Measurements from ENCODE around the gene CDK14.
A peak's percentile ranks its signal among the peaks of the same experiment; 100 is the strongest.

The CDK14 gene

DNA sequence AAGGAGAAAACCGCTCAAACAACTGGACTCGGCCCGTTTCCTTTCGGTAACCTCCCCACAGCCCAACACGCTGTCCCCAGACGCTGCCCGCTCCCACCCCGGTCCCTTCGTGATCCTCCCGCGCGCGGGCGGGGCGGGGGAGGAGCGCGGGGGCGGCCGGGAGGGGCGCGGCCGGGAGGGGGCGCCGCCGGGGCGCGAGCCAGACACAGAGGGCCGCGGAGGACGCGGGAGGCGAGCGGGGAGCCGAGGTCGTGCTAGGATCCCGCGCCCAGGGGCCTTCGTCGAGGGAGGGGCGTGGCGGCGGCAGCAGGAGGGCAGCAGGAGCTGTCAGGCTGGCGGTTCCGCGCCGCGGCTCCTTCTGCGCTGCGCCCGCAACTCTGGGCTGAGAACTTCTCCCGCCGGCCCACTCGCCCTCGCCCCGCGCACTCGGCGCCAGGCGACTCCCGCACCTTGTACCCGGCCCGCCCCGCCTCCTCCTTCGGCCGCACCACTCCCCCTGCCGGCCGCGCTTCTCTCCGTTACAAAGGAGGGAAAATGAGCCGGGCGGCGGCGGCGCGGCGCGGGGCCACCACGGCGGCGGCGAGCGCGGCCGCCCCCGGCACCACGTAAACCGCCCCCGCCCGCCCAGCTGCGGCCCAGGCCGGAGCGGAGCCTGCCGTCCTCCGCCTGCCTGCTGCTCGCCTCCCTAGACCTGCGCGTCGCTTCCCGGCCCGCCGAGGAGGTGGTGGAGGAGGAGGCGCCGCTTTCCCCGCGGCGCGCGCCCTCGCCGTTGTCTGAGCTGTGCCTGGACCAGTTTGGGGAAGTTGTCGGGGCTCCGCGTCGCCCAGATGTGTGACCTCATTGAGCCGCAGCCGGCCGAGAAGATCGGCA lies at the start of gene CDK14:
Gene CDK14 (plus strand): TSS at position 521 of the 870 bp plus-strand sequence. CDS start 307 bp downstream, at position 828.
- peak; percentile 66 for DNase-seq

DNA sequence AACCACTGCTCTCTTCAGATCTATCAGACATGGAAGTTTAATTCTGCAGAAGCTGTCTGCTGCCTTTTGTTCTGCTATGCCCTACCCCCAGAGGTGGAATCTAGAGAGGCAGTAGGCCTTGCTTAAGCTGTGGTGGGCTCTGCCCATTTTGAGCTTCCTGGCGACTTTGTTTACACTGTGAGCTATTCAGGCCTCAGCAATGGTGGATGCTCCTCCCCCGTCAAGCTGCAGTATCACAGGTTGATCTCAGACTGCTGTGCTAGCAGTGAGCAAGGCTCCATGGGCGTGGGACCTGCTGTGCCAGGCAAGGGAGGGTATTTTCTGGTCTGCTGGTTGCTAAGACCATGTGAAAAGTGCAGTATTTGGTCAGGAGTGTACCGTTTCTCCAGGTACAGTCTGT lies 45.1 kb upstream of the CDK14 start:
- no peak for DNase-seq

DNA sequence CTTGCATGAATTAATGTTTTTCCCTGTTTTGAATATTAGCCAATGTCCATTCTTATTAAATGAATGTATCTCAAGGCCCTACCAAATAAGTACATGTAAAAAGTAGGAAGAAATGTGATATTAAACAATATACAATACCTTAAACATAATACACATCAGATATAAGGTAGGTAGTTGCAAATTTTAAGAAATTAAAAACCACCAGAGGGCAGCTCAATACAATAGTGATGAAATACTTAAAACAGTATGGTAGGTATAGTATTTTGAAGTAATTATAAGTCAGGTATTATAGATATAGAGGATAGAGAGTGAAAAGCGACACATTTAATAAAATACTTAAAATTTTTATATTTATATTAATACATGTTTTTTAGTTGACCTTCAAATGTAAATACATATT lies 43.6 kb upstream of the CDK14 start:
- no peak for DNase-seq

GRCh38 chr7:90560730-90561129 lies 35.4 kb upstream of the CDK14 start:
- no peak for DNase-seq

DNA sequence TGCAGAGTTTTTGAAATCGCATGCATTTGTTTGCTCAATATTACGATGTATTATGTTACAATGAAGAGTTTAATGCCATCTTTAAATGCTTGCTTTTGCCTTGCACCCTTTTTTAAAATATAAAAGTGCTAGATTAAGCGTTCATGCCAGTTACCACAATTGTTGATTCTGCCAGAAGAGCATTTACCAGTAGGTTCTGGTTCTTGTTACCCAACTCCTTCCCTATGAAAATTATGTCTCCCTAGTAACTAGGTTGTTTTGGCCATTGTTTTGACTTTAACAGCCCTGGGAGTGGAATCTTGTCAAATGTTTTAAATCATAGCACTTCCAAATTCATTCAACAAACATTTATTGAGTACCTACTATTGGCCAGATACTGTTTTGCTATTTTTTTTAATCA lies 32.8 kb upstream of the CDK14 start:
- no peak for DNase-seq

DNA sequence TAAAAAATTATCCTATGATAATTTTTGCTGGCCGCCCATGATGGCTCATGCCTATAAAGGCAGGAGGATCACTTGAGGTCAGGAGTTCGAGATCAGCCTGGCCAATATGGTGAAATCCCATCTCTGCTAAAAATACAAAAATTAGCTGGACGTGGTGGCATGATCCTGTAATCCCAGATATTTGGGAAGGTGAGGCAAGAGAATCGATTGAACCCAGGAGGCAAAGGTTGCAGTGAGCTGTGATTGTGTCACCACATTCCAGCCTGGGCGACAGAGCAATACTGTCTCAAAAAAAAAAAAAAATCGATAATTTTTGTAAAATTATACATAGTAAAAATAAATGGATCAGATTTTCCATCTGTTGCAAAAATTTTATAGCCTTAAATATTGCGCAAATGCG lies 31.7 kb upstream of the CDK14 start:
- no peak for DNase-seq

DNA sequence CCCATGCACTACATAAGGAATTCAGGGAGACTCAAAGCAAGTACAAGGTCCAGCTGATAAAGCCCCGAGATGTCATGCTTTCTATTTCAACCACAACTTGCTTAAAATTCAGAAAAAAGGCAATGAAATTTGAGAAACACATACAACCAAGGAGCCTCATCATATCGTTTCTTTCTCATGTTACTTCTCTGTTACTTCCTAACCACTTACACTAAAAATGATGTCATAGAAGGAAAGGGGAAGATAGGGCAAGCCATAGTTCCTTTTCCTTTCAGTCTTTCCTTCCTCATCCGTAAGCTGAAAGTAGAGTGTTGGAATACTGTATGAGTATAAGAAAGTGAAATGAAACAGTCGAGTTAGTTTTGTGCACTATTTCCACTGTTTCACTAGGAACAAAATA lies 27.9 kb upstream of the CDK14 start:
- DNase-seq: no peak

- DNase-seq: no peak
Measured at GRCh38 chr7:90569368-90569767, 26.8 kb upstream of the CDK14 start.

DNA sequence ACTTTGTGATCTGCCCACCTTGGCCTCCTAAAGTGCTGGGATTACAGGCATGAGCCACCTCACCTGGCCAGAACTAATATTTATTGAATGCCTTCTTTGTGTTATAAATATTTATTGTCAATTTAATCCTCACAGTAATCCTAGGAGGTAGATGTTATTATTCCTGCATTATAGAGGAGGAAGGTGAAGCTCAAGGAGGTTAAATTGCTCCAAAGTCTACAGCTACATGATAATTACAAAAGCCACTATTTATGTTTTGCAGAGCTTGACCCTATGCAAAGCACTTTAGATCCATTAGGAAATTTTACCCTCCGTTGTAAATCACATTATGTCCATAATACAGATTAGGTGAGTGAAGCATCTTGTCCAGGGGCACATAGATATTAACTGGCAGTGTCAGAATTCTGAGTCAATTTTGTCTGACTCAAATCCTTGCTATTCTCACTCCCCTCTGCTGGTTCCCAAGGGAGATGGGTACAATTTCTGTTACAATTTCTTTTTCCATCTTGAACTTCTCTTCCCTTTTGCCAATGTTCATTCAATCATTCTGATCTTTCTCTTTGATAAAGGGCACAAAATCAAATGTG lies 25.7 kb upstream of the CDK14 start:
- DNase-seq: no peak

- DNase-seq: no peak
Measured at GRCh38 chr7:90574146-90574819, 21.8 kb upstream of the CDK14 start.

GRCh38 chr7:90574820-90575187 lies 21.3 kb upstream of the CDK14 start:
- no peak for DNase-seq

- no peak for DNase-seq
Measured at GRCh38 chr7:90579181-90579688, 16.9 kb upstream of the CDK14 start.

DNA sequence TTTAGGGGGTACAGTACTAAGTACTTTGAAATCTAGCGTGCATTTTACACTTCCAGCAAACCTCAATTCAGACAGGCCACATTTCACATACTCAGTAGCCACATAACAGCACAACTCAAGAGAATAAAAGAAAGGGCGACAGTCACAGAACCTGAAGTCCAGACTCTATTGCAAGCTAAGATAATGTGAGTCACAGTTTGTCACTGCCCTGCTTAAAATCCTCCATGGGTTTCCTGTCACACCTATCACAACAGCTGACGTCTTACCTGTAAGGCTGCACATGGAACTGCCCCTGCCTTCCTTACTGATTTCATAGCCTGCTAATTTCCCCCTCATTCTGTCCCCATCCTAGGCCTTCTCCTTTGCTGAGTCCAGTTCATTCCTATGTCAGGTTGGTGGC lies 16.1 kb upstream of the CDK14 start:
- DNase-seq: no peak

- no peak for DNase-seq
Measured at GRCh38 chr7:90582164-90582563, 14.0 kb upstream of the CDK14 start.

DNA sequence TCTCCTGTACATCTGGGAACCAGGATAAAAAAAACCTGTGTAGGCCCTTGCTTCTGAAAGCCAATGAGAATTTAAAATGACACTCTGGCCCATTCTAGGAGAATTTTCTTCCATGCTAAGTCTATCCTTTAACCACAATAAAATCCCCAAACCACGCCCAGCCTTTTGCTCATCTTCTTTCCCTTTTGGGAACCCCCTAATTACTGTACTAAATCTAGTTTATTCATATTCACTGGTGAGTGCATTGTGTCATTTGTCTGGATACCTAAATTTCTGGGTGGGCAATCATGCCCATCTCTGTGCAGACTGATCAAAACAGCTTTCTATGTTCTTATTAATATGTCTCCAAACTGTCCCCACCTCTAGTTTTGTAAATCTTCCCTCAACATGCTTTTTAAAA lies 11.7 kb upstream of the CDK14 start:
- DNase-seq: no peak

DNA sequence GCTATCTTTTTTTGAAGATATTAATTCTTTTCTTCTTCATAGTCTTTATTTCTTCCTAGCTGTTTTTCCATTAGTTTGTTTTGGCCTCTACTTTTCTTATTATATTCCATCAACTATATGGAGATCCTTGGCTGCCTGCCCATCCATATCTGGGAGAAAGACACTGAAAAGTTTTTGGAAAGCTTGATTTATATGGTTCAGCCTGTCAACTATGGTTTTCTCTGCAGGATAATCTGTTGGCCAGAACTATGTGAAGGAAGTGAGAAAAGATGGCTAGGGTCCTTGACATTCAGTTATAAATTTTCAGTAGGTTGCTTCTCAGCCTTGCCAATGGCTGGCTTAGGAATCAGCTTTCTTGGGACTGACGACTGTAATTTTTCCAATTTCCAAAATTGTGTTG lies 10.0 kb upstream of the CDK14 start:
- DNase-seq: no peak

GRCh38 chr7:90587766-90588165 lies 8.4 kb upstream of the CDK14 start:
- no peak for DNase-seq

GRCh38 chr7:90592033-90592432 lies 4.1 kb upstream of the CDK14 start:
- no peak for DNase-seq

- no peak for DNase-seq
Measured at GRCh38 chr7:90593205-90593604, 2.9 kb upstream of the CDK14 start.

DNA sequence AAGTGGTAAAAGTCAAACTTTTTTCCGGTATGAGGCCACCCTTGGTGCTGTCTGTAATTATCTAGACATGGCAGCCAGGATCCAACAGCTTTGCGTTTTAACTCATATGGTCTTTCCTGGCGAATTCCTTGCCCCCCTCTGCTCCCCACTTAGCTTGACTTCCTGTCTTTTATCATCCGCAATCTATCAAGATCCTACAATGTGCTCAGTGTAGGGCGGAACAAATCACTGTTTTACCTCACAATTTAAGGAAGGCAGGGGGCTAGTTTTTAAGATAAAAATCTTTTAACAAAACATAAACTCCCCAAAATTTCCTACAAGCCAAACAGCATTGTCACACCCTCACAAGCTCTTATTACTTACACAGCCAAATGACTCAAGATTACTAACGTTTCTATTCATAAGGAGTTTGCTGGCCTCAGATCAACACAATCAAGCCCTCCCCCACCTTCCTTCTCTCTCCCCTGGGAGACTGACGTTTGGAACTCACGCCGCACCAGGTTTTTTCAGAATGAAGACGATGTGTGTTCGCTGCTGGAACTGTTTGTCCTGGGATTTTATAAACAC lies 1.3 kb upstream of the CDK14 start:
- DNase-seq: no peak

- DNase-seq: no peak
Measured at GRCh38 chr7:90595342-90595800, 750 bp upstream of the CDK14 start.

DNA sequence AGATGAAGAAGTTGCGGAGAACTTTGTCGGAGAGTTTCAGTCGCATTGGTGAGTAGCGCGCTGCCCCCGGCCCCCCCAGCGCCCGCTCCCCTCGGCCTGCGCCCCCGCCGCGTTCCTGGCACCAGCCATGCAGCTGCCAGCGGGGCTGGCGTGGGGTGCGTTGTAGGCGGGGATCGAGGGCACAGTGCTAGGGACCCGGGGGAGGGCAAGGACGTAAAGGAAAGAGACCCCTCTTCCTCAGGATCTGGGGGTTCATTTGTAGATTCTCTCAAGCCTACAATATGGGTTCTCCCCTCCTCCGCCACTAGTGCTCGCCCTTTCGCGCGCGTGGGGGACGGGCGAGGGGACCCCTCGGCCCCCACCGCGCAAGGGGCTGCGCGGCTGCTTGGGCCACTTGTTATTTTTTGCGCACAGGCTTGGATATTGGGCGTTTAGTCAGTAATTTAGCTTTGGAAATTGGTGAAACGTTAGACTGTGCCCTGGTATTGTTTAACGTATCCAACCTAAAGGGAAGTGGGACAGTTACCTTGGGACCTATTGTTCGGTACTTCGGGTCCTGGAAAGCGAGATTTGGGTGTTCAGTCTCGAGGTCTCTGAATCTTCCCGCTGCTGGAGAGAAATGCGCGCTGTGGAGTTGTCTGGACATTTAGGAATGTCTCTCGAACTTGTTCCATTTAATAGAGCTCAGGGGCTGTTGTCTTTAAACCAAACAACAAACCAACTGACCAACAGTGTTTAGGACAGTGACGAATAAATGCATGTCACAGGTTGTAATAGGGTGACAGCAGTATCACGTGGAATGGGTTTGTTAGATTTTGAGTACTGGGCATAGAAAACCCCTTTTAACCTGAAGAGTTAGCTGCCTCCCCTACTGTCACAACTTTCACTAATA lies 796 bp downstream of the CDK14 start:
- no peak for DNase-seq
